ENCODE measurements around the gene RAPGEF6.

Gene RAPGEF6

GRCh38 chr5:131482617-131483016 lies 152.4 kb downstream of the RAPGEF6 start:
- peaks cover 29% of the 10 kb centered on the region for H3K36me3 ChIP-seq (ENCODE audit: insufficient read depth, low read length)
- H2AFZ ChIP-seq (ENCODE audit: low read depth, low read length) = no peak overlapping the region
- no peak overlapping the region for H3K4me2 ChIP-seq (ENCODE audit: insufficient read depth, low read length)
- TF ChIP-seq EZH2 (IDR thresholded peaks at IDR 0.05; ENCODE audit: borderline replicate concordance, low read depth, low read length, severe bottlenecking) = no peak
- no peak for TF ChIP-seq CTCF (IDR thresholded peaks at IDR 0.05; ENCODE audit: borderline replicate concordance, extremely low read depth, low read length, poor library complexity, severe bottlenecking)
- no peaks in the 10 kb centered on the region for H3K79me2 ChIP-seq (ENCODE audit: insufficient read depth, low read length)
- H4K20me1 ChIP-seq (ENCODE audit: insufficient read depth, low read length) = no peaks in the 10 kb centered on the region
- ATAC-seq (ENCODE audit: insufficient read depth, low read depth) (no peak), DNase-seq (no peak)
- H3K27ac ChIP-seq (ENCODE audit: low read length) = no peak overlapping the region
- H3K4me1 ChIP-seq (ENCODE audit: insufficient read depth, low read length) = no peaks in the 10 kb centered on the region
- no peaks in the 10 kb centered on the region for H3K27me3 ChIP-seq (ENCODE audit: insufficient read depth, low read length, poor library complexity)
- H3K9ac ChIP-seq (ENCODE audit: low read depth, low read length) = no peak overlapping the region
- no peak overlapping the region for H3K4me3 ChIP-seq (ENCODE audit: low read depth in 1 of 2, low read length in 2 of 2)
- no peaks in the 10 kb centered on the region for H3K9me3 ChIP-seq (ENCODE audit: insufficient read depth, low read length, severe bottlenecking)

- no peaks in the 10 kb centered on the region for H4K20me1 ChIP-seq (ENCODE audit: insufficient read depth, low read length)
- H3K27ac ChIP-seq (ENCODE audit: low read length) = no peak overlapping the region
- no peak overlapping the region for H3K9ac ChIP-seq (ENCODE audit: low read depth, low read length)
- no peak overlapping the region for H2AFZ ChIP-seq (ENCODE audit: low read depth, low read length)
- no peak for ATAC-seq (ENCODE audit: insufficient read depth, low read depth)
- H3K4me2 ChIP-seq (ENCODE audit: insufficient read depth, low read length) = no peak overlapping the region
- no peaks in the 10 kb centered on the region for H3K27me3 ChIP-seq (ENCODE audit: insufficient read depth, low read length, poor library complexity)
- DNase-seq = no peak
- no peaks in the 10 kb centered on the region for H3K79me2 ChIP-seq (ENCODE audit: insufficient read depth, low read length)
- no peak overlapping the region for H3K4me3 ChIP-seq (ENCODE audit: low read depth in 1 of 2, low read length in 2 of 2)
- H3K36me3 ChIP-seq (ENCODE audit: insufficient read depth, low read length) = peaks cover 23% of the 10 kb centered on the region
- H3K4me1 ChIP-seq (ENCODE audit: insufficient read depth, low read length) = no peaks in the 10 kb centered on the region
- TF ChIP-seq EZH2 (IDR thresholded peaks at IDR 0.05; ENCODE audit: borderline replicate concordance, low read depth, low read length, severe bottlenecking) = no peak
- TF ChIP-seq CTCF (IDR thresholded peaks at IDR 0.05; ENCODE audit: borderline replicate concordance, extremely low read depth, low read length, poor library complexity, severe bottlenecking) = no peak
- H3K9me3 ChIP-seq (ENCODE audit: insufficient read depth, low read length, severe bottlenecking) = no peaks in the 10 kb centered on the region
Measured at GRCh38 chr5:131481569-131481968, 153.5 kb downstream of the RAPGEF6 start.

GRCh38 chr5:131475541-131475941 lies 159.5 kb downstream of the RAPGEF6 start:
- Histone ChIP-seq H3K4me1 (ENCODE audit: insufficient read depth, low read length) (no peaks in the 10 kb centered on the region), H2AFZ (ENCODE audit: low read depth, low read length) (no peak overlapping the region), H4K20me1 (ENCODE audit: insufficient read depth, low read length) (no peaks in the 10 kb centered on the region), H3K36me3 (ENCODE audit: insufficient read depth, low read length) (peaks cover 29% of the 10 kb centered on the region), H3K27me3 (ENCODE audit: insufficient read depth, low read length, poor library complexity) (no peaks in the 10 kb centered on the region), H3K4me2 (ENCODE audit: insufficient read depth, low read length) (no peak overlapping the region), H3K4me3 (ENCODE audit: low read depth in 1 of 2, low read length in 2 of 2) (no peak overlapping the region), H3K9ac (ENCODE audit: low read depth, low read length) (no peak overlapping the region), H3K27ac (ENCODE audit: low read length) (no peak overlapping the region), H3K9me3 (ENCODE audit: insufficient read depth, low read length, severe bottlenecking) (no peaks in the 10 kb centered on the region), H3K79me2 (ENCODE audit: insufficient read depth, low read length) (no peaks in the 10 kb centered on the region)
- TF ChIP-seq CTCF (IDR thresholded peaks at IDR 0.05; ENCODE audit: borderline replicate concordance, extremely low read depth, low read length, poor library complexity, severe bottlenecking) = no peak
- TF ChIP-seq EZH2 (IDR thresholded peaks at IDR 0.05; ENCODE audit: borderline replicate concordance, low read depth, low read length, severe bottlenecking) = no peak
- ATAC-seq (ENCODE audit: insufficient read depth, low read depth) (no peak), DNase-seq (no peak)

GRCh38 chr5:131473731-131474130 lies 161.3 kb downstream of the RAPGEF6 start:
- H4K20me1 ChIP-seq (ENCODE audit: insufficient read depth, low read length) = no peaks in the 10 kb centered on the region
- H3K27me3 ChIP-seq (ENCODE audit: insufficient read depth, low read length, poor library complexity) = no peaks in the 10 kb centered on the region
- no peak overlapping the region for H3K4me2 ChIP-seq (ENCODE audit: insufficient read depth, low read length)
- no peak overlapping the region for H3K27ac ChIP-seq (ENCODE audit: low read length)
- H2AFZ ChIP-seq (ENCODE audit: low read depth, low read length) = no peak overlapping the region
- H3K4me3 ChIP-seq (ENCODE audit: low read depth in 1 of 2, low read length in 2 of 2) = no peak overlapping the region
- DNase-seq (no peak), ATAC-seq (ENCODE audit: insufficient read depth, low read depth) (no peak)
- no peaks in the 10 kb centered on the region for H3K79me2 ChIP-seq (ENCODE audit: insufficient read depth, low read length)
- H3K4me1 ChIP-seq (ENCODE audit: insufficient read depth, low read length) = no peaks in the 10 kb centered on the region
- no peak overlapping the region for H3K9ac ChIP-seq (ENCODE audit: low read depth, low read length)
- peaks cover 28% of the 10 kb centered on the region for H3K36me3 ChIP-seq (ENCODE audit: insufficient read depth, low read length)
- no peak for TF ChIP-seq EZH2 (IDR thresholded peaks at IDR 0.05; ENCODE audit: borderline replicate concordance, low read depth, low read length, severe bottlenecking)
- no peak for TF ChIP-seq CTCF (IDR thresholded peaks at IDR 0.05; ENCODE audit: borderline replicate concordance, extremely low read depth, low read length, poor library complexity, severe bottlenecking)
- no peaks in the 10 kb centered on the region for H3K9me3 ChIP-seq (ENCODE audit: insufficient read depth, low read length, severe bottlenecking)

Data from DND-41 (cell line).